GM12878 (cell line): ENCODE data around the gene TP53I3. TPM values are rescaled to one million over a fixed set of nuclear protein-coding genes. Genes with fewer than 3 reads are reported as not detected.

Experiments
- ASH2L ChIP-seq: fragments of 300-600, 200-600 bp; sonication (generic); IDR thresholded peaks from 2 replicates; pipeline ENCODE4 v1.6.1; 2017; ENCODE audit warnings: low read depth, mild to moderate bottlenecking, borderline replicate concordance
- BCL11A ChIP-seq: IDR thresholded peaks from 2 replicates; pipeline ENCODE4 v1.6.1; 2011; ENCODE audit warnings: low read depth, low read length
- CEBPB ChIP-seq, 2 experiments: fragments of 150-350 bp in 1 of 2; IDR thresholded peaks; 2 replicates each; pipeline ENCODE4 v1.6.1; 2012 to 2014; ENCODE audit warnings: low read depth in 2 of 2, low read length in 2 of 2, borderline replicate concordance in 1 of 2, inconsistent platforms in 1 of 2
- CHD2 ChIP-seq: IDR thresholded peaks from 2 replicates; pipeline ENCODE4 v1.6.1; 2011; ENCODE audit warnings: low read depth, low read length, improper control_type of control experiment, borderline replicate concordance
- CREB1 ChIP-seq: IDR thresholded peaks from 2 replicates; pipeline ENCODE4 v1.6.1; 2012; ENCODE audit warnings: low read depth, mild to moderate bottlenecking, inconsistent platforms
- ELK1 ChIP-seq: IDR thresholded peaks from 2 replicates; pipeline ENCODE4 v1.6.1; 2012; ENCODE audit warnings: low read depth, low read length, improper control_type of control experiment
- HSF1 ChIP-seq: fragments of 150-350 bp; IDR thresholded peaks from 2 replicates; pipeline ENCODE4 v1.6.1; 2014; ENCODE audit warnings: mild to moderate bottlenecking, low read depth, low read length
- IKZF2 ChIP-seq, 2 experiments: fragments of 450-650 bp; IDR thresholded peaks; 2 replicates each; pipeline ENCODE4 v1.6.1; 2017; ENCODE audit warnings: mild to moderate bottlenecking in 2 of 2, moderate library complexity in 2 of 2
- MYC ChIP-seq: IDR thresholded peaks from 2 replicates; pipeline ENCODE4 v1.6.1; 2011; ENCODE audit warnings: mild to moderate bottlenecking, low read length, moderate library complexity, inconsistent platforms; ENCODE audit not compliant: insufficient read depth, insufficient replicate concordance, insufficient read length, severe bottlenecking
- NFYA ChIP-seq: IDR thresholded peaks from 2 replicates; pipeline ENCODE4 v1.6.1; 2011; ENCODE audit warnings: low read depth, mild to moderate bottlenecking, low read length, improper control_type of control experiment, borderline replicate concordance
- NKRF ChIP-seq: fragments of 450-650 bp; conservative IDR thresholded peaks from 2 replicates; pipeline ENCODE4 v1.6.1; 2017; ENCODE audit warnings: mild to moderate bottlenecking, moderate library complexity
- NRF1 ChIP-seq: conservative IDR thresholded peaks from 2 replicates; pipeline ENCODE4 v1.6.1; 2011; ENCODE audit warnings: mild to moderate bottlenecking, low read depth, low read length, improper control_type of control experiment
- PKNOX1 ChIP-seq: fragments of 450-650 bp; IDR thresholded peaks from 2 replicates; pipeline ENCODE4 v1.6.1; 2016; ENCODE audit warnings: mild to moderate bottlenecking
- SRF ChIP-seq, 2 experiments: IDR thresholded peaks; 2 replicates each; pipeline ENCODE4 v1.6.1; 2011; ENCODE audit warnings: low read depth in 2 of 2, low read length in 2 of 2, mild to moderate bottlenecking in 1 of 2, moderate library complexity in 1 of 2
- SUPT20H ChIP-seq: IDR thresholded peaks from 2 replicates; pipeline ENCODE4 v1.6.1; 2011; ENCODE audit warnings: low read depth, mild to moderate bottlenecking, low read length, moderate library complexity, borderline replicate concordance; ENCODE audit not compliant: control insufficient read depth
- TARDBP ChIP-seq: IDR thresholded peaks from 2 replicates; pipeline ENCODE4 v1.6.1; 2016; ENCODE audit warnings: borderline replicate concordance
- TBL1XR1 ChIP-seq: IDR thresholded peaks from 2 replicates; pipeline ENCODE4 v1.6.1; 2012; ENCODE audit warnings: low read depth, low read length, improper control_type of control experiment
- YBX1 ChIP-seq: fragments of 450-650 bp; IDR thresholded peaks from 2 replicates; pipeline ENCODE4 v1.6.1; 2016; ENCODE audit warnings: antibody characterized with exemption
- polyA plus RNA-seq, 11 experiments: library from polyadenylated mRNA; depleted of rRNA in 4 of 11; unstranded in 6 of 11; stranded (reverse) in 5 of 11; fragments of >200 nt; fragmentation: Nextera tagmentation in 4 of 11; fragmentation: Illumina TruSeq in 1 of 11; extraction: Ambion mirVana in 4 of 11; extraction: Trizol in 1 of 11; gene quantifications; 1 replicate in 1 of 11; 2 replicates in 10 of 11; pipeline versions ENCODE4 v1.2.1 to v1.2.3, GENCODE V29; 2011 to 2016; ENCODE audit warnings: inconsistent platforms in 2 of 11, missing spikeins in 2 of 11, low read depth in 1 of 11
- total RNA-seq, 4 experiments: library from RNA; depleted of rRNA in 3 of 4; stranded (reverse); fragments of >200 nt in 3 of 4; fragmentation: Illumina TruSeq in 1 of 4; extraction: Trizol in 1 of 4; gene quantifications; 2 replicates each; pipeline versions ENCODE4 v1.2.1 to v1.2.3, GENCODE V29; 2013 to 2021

TP53I3 gene
- total and polyA plus RNA-seq, 10 of the 15 experiments (the other 5 are each of a cell fraction or from before 2014, with no cell fraction given): 1.4 to 57.4 (median 11.6) TPM

- no peak for TF ChIP-seq ELK1
- TF ChIP-seq NRF1: peak; percentile 50
- TF ChIP-seq SUPT20H: no peak
- no peak for TF ChIP-seq HSF1
- peak; percentile 98 for TF ChIP-seq PKNOX1
- no peak for TF ChIP-seq YBX1
- 0 out of 2 replicates have a peak, but pooled peaks have one; percentile 33 for TF ChIP-seq CREB1
- peak; percentile 73 for TF ChIP-seq CHD2
- TF ChIP-seq BCL11A: no peak
- peak in 1 of 2 experiments; percentile 2; a peak in 1 of 4 replicates for TF ChIP-seq IKZF2 (IDR thresholded peaks at IDR 0.05)
- TF ChIP-seq SRF (IDR thresholded peaks at IDR 0.05; ENCODE audit: low read depth in 2 of 2, low read length in 2 of 2): 0 out of 4 replicates have a peak, but pooled peaks of 1 of the 2 experiments have one; percentile 6
- TF ChIP-seq ASH2L: peak; percentile 24; the same call in 1 of the 2 replicates
- no peak for TF ChIP-seq NFYA
- TF ChIP-seq MYC: peak; percentile 46
- TF ChIP-seq TARDBP: no peak
- TF ChIP-seq TBL1XR1: no peak
- peak; percentile 80 for TF ChIP-seq NKRF
- no peak for TF ChIP-seq CEBPB (IDR thresholded peaks at IDR 0.05; ENCODE audit: borderline replicate concordance in 1 of 2, low read depth in 2 of 2, low read length in 2 of 2)
Measured at GRCh38 chr2:24123195-24123921, 38.7 kb upstream of the TP53I3 start, which contains the start of the genes FAM228B and PFN4 (continued).
